Skin of body (tissue), 2 donors: Measurements from ENCODE around the gene TUBB2B. TPM values are rescaled to one million over a fixed set of nuclear protein-coding genes. Genes with fewer than 3 reads are reported as not detected.
"Not testable (repeated sequence)": the region's sequence is repeated elsewhere in the genome, so short reads cannot be mapped to it uniquely, and the experiment has no call there.

ENCODE experiments used
- DNase-seq: peaks from one replicate; lab custom pipeline; 2025; lab: John Stamatoyannopoulos, UW
- total RNA-seq: library from RNA; depleted of rRNA; stranded (reverse); fragments of >200 nt; gene quantifications from one replicate; pipeline ENCODE4 v1.2.3, GENCODE V29; 2014

TUBB2B gene
- total RNA-seq, 1 donor from 2014 or later, result 17.8 TPM

GRCh38 chr6:3212261-3212660 lies 15.2 kb downstream of the TUBB2B start:
- no peak for DNase-seq

- no peak for DNase-seq
These were observed 15.8 kb downstream of the TUBB2B start for GRCh38 chr6:3211681-3212080.

- no peak for DNase-seq
These were observed 17.3 kb downstream of the TUBB2B start for GRCh38 chr6:3210024-3210610.

GRCh38 chr6:3209114-3210023 lies 18.1 kb downstream of the TUBB2B start:
- peak; percentile 85 for DNase-seq

GRCh38 chr6:3208775-3209113 lies 18.7 kb downstream of the TUBB2B start:
- DNase-seq, result no peak

GRCh38 chr6:3208098-3208774 lies 19.2 kb downstream of the TUBB2B start:
- peak; percentile 81 for DNase-seq

GRCh38 chr6:3206339-3207015 lies 21.0 kb downstream of the TUBB2B start:
- no peak for DNase-seq

GRCh38 chr6:3205913-3206312 lies 21.5 kb downstream of the TUBB2B start:
- no peak for DNase-seq

GRCh38 chr6:3204921-3205320 lies 22.5 kb downstream of the TUBB2B start:
- no peak for DNase-seq

- DNase-seq, result no peak
These were observed 24.3 kb downstream of the TUBB2B start for GRCh38 chr6:3202999-3203696.

- no peak for DNase-seq
These were observed 26.1 kb downstream of the TUBB2B start for GRCh38 chr6:3201388-3201787.

GRCh38 chr6:3200682-3201081 lies 26.8 kb downstream of the TUBB2B start:
- DNase-seq, result no peak

GRCh38 chr6:3199382-3199781 lies 28.1 kb downstream of the TUBB2B start:
- DNase-seq, result no peak

- DNase-seq, result not testable (repeated sequence)
These were observed 29.7 kb downstream of the TUBB2B start for GRCh38 chr6:3197734-3198133.

- no peak for DNase-seq
These were observed 30.7 kb downstream of the TUBB2B start for GRCh38 chr6:3196770-3197169.

GRCh38 chr6:3195695-3196497 lies 31.6 kb downstream of the TUBB2B start:
- DNase-seq, result no peak

- no peak for DNase-seq
These were observed 32.1 kb downstream of the TUBB2B start for GRCh38 chr6:3195420-3195694.

GRCh38 chr6:3194535-3195419 lies 32.7 kb downstream of the TUBB2B start:
- DNase-seq, result peak; percentile 35

- DNase-seq, result no peak
These were observed 34.2 kb downstream of the TUBB2B start for GRCh38 chr6:3193102-3193849.
